CD4-positive, alpha-beta T cell (primary cell): Measurements from ENCODE around the gene RETSAT. TPM values are rescaled to one million over a fixed set of nuclear protein-coding genes. Genes with fewer than 3 reads are reported as not detected.

Experiments used
- ATAC-seq: fragments of 200-7000 bp; cut with Tn5 transposase; one replicate; pipeline ENCODE4 v1.10.0; 2022; ENCODE audit warnings: mild to moderate bottlenecking; ENCODE audit not compliant: poor library complexity
- CTCF ChIA-PET: fragments of 350-600 bp; sonication (Branson Sonifier 250); formaldehyde crosslinking; loops from one replicate; lab custom pipeline; 2021; ENCODE audit warnings: antibody characterized with exemption, inconsistent platforms; lab: Charles Lee
- POLR2A ChIA-PET: fragments of 350-600 bp; sonication (Branson Sonifier 250); formaldehyde crosslinking; loops from one replicate; lab custom pipeline; 2021; ENCODE audit warnings: antibody characterized with exemption, inconsistent platforms; lab: Charles Lee
- DNase-seq, 14 experiments: peaks; one replicate each; pipeline ENCODE4 v3.0.0-alpha.2; 2013 to 2020; ENCODE audit warnings: mixed read lengths in 2 of 14
- H3K27ac ChIP-seq, 2 donors: one replicate each; pipeline versions ENCODE4 v1.5.1 to v1.7.0; 2013; ENCODE audit warnings: low read length in 2 of 2, low read depth in 1 of 2, mild to moderate bottlenecking in 1 of 2
- H3K27me3 ChIP-seq, 2 experiments: 1 replicate in 1 of 2; 2 replicates in 1 of 2; pipeline versions ENCODE4 v1.6.1 to v1.7.0; 2013; ENCODE audit warnings: low read length in 2 of 2, control low read depth in 1 of 2, mild to moderate bottlenecking in 1 of 2, moderate library complexity in 1 of 2; ENCODE audit not compliant: insufficient read depth in 2 of 2, control insufficient read depth in 1 of 2
- H3K36me3 ChIP-seq: one replicate; pipeline ENCODE4 v1.6.1; 2013; ENCODE audit warnings: low read length, control low read depth; ENCODE audit not compliant: insufficient read depth
- H3K4me1 ChIP-seq: one replicate; pipeline ENCODE4 v1.6.1; 2013; ENCODE audit warnings: low read length, control low read depth; ENCODE audit not compliant: insufficient read depth
- H3K4me3 ChIP-seq: one replicate; pipeline ENCODE4 v1.5.1; 2013; ENCODE audit warnings: mild to moderate bottlenecking, low read length, moderate library complexity
- H3K9me3 ChIP-seq, 2 experiments: 1 replicate in 1 of 2; 2 replicates in 1 of 2; pipeline versions ENCODE4 v1.6.1 to v1.7.0; 2013; ENCODE audit warnings: low read length in 2 of 2, mild to moderate bottlenecking in 2 of 2, control low read depth in 1 of 2, moderate library complexity in 1 of 2; ENCODE audit not compliant: control insufficient read depth in 1 of 2, insufficient read depth in 1 of 2
- H3K27ac Mint-ChIP-seq: one replicate; pipeline ENCODE4 v1.8.0; 2020; ENCODE audit warnings: mixed read lengths
- H3K27me3 Mint-ChIP-seq: one replicate; pipeline ENCODE4 v1.8.0; 2021; ENCODE audit warnings: mixed read lengths
- H3K36me3 Mint-ChIP-seq: one replicate; pipeline ENCODE4 v1.8.0; 2021; ENCODE audit warnings: low read depth, mixed read lengths
- H3K4me1 Mint-ChIP-seq: one replicate; pipeline ENCODE4 v1.8.0; 2021; ENCODE audit warnings: low read depth, mixed read lengths
- H3K4me3 Mint-ChIP-seq: one replicate; pipeline ENCODE4 v1.8.0; 2020; ENCODE audit warnings: mild to moderate bottlenecking, mixed read lengths
- H3K9me3 Mint-ChIP-seq: one replicate; pipeline ENCODE4 v1.8.0; 2020; ENCODE audit warnings: mixed read lengths
- CTCF ChIP-seq: fragments of 200-600 bp; IDR thresholded peaks from one replicate; pipeline ENCODE4 v1.8.0; 2022; ENCODE audit warnings: antibody characterized with exemption, mild to moderate bottlenecking
- intact Hi-C, 2 experiments: fragments of 100-400 bp; cut with DNase I in 1 of 2; cut with micrococcal nuclease in 1 of 2; formaldehyde crosslinking; loops; one replicate each; pipeline versions ENCODE4 v1.15.1 to v1.9.0; 2023 to 2025; cut with DNase I, micrococcal nuclease
- total RNA-seq, 174 experiments: library from RNA in 2 of 174; stranded (reverse) in 2 of 174; gene quantifications; one replicate each; pipeline ENCODE4 v1.2.3 and lab custom pipeline; 2021 to 2026

The RETSAT gene
- total RNA-seq, 2 experiments from 2014 or later = 19.2 to 22.2 TPM

DNA sequence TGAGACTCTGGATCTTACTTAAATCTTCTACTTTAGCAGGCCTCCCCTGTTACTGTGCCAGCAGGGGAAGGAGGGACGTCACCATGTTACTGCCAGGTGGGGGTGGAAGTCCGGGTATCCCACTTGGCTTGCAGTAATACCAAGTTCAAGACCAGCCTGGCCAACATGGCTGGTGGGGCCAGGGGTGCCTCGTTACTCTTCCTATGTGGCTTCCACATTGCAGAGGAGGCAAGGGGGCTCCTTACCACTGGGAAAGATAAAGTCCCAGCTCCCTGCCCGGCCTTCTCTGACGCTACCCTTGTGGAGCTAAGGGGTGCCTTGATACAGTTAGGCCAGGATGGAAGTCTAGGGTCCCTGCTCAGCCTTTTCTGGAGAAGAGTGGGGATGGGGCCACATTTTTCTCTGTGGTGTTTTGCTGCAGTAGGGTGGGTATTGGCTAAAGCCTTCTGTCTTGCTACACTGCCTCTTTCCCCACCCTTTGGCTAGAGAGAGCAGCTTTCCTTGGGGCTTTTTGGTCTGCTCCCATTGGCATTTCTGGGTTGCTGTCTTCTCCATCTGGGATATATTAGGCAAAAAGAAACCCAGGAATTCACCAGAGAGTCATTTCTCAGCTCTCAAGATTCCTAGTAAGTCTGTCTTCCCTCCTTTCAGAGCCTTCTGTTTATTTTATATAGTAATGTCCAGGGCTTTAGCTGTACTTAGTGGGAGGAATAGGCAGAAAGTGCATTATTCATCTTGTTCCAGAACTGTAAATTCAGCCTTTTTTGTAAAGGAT lies 22.1 kb upstream of the RETSAT start:
- H3K9me3 Mint-ChIP-seq = no peaks in the 10 kb centered on the region

DNA sequence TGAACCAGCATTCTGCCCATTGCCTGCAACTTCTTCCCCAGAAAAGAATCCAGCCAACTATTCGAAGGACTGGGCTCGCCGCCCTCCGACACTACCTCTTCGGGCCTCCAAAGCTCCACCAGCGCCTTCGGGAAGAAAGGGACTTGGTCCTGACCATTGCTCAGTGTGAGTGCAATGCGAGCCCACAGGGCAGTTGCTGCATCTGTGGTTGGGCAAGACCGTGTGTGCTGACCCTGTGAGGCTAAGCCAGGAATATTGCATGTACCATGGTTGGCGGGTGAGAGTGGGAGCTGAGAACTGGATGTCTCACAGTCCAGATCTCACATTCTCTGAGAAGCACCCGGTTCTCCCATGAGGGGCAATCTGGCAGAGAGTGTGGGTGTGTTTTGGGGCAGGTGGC lies 16.7 kb upstream of the RETSAT start:
- no peak overlapping the region for H3K4me3 Mint-ChIP-seq
- Histone ChIP-seq H3K4me1 (no peaks in the 10 kb centered on the region), H3K27ac (no peak overlapping the region), H3K9me3 (peaks cover 0 to 5% of the 10 kb centered on the region in 2 experiments), H3K4me3 (no peak overlapping the region), H3K36me3 (peaks cover 23% of the 10 kb centered on the region), H3K27me3 (no peaks in the 10 kb centered on the region)
- H3K4me1 Mint-ChIP-seq = no peaks in the 10 kb centered on the region
- no peaks in the 10 kb centered on the region for H3K9me3 Mint-ChIP-seq
- H3K27ac Mint-ChIP-seq = no peak overlapping the region
- ChIA-PET CTCF (no interaction called here), POLR2A (no interaction called here)
- intact Hi-C loops = no loop called here
- TF ChIP-seq CTCF = no peak
- peaks cover 40% of the 10 kb centered on the region for H3K36me3 Mint-ChIP-seq
- DNase-seq (no peak), ATAC-seq (no peak)
- H3K27me3 Mint-ChIP-seq = no peaks in the 10 kb centered on the region

More for the DNA sequence above, 22.1 kb upstream of the RETSAT start:
- Mint-ChIP-seq H3K36me3 (peaks cover 67% of the 10 kb centered on the region), H3K4me1 (no peaks in the 10 kb centered on the region), H3K4me3 (no peak overlapping the region), H3K27ac (no peak overlapping the region), H3K27me3 (no peaks in the 10 kb centered on the region)
- intact Hi-C loops = loop anchor here in 1 of 2 experiments (1.0 kb wide), 1 partner anchor 12 kb away; no protein-coding TSS in a partner anchor
- no peaks in the 10 kb centered on the region for H3K4me1 ChIP-seq
- CTCF ChIA-PET = no interaction called here
- H3K36me3 ChIP-seq = peaks cover 34% of the 10 kb centered on the region
- H3K27me3 ChIP-seq = no peaks in the 10 kb centered on the region
- TF ChIP-seq CTCF = no peak
- no peak for DNase-seq
- no peak overlapping the region for H3K4me3 ChIP-seq
- no peak for ATAC-seq
- H3K9me3 ChIP-seq = peaks cover 0 to 8% of the 10 kb centered on the region in 2 experiments
- POLR2A ChIA-PET = interaction anchor here (0.7 to 1.0 kb wide), 2 partner anchors 22 to 29 kb away, joined by 3 read pairs; partner anchors contain the start of genes ELMOD3 and RETSAT
- H3K27ac ChIP-seq = no peak overlapping the region

DNA sequence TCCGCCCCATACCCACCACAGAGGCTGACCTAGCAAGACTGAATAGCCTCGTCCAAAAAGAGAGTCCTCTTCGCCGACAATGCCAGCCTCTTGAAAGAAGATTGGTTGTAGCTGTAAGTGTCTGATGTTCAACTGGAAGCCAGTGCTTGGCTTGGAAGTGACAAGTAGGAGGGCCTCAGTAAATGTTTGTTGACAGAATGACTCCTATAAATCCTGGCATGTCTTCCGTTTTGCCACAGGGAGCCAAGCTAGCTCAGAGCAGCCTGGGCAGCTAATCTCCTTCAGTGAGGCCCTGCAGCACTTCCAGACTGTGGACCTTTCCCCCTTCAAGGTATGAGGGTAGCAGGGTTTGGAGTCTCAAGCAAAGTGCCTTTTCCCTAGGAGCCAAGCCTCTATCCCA lies 15.2 kb upstream of the RETSAT start:
- Histone ChIP-seq H3K27ac (no peak overlapping the region), H3K36me3 (peaks cover 28% of the 10 kb centered on the region), H3K4me3 (no peak overlapping the region), H3K27me3 (no peaks in the 10 kb centered on the region), H3K4me1 (no peaks in the 10 kb centered on the region), H3K9me3 (peaks cover 0 to 5% of the 10 kb centered on the region in 2 experiments)
- H3K4me3 Mint-ChIP-seq = no peak overlapping the region
- no peaks in the 10 kb centered on the region for H3K27me3 Mint-ChIP-seq
- ChIA-PET CTCF (no interaction called here), POLR2A (interaction anchor here (0.9 kb wide), 1 partner anchor 172 kb away, joined by 3 read pairs; no protein-coding TSS in a partner anchor)
- ATAC-seq (no peak), DNase-seq (no peak)
- H3K4me1 Mint-ChIP-seq = no peaks in the 10 kb centered on the region
- no peaks in the 10 kb centered on the region for H3K9me3 Mint-ChIP-seq
- H3K36me3 Mint-ChIP-seq = peaks cover 28% of the 10 kb centered on the region
- H3K27ac Mint-ChIP-seq = no peak overlapping the region
- TF ChIP-seq CTCF = no peak
- intact Hi-C loops = no loop called here
